Measurements from ENCODE around the gene MAML3.

Gene MAML3

DNA sequence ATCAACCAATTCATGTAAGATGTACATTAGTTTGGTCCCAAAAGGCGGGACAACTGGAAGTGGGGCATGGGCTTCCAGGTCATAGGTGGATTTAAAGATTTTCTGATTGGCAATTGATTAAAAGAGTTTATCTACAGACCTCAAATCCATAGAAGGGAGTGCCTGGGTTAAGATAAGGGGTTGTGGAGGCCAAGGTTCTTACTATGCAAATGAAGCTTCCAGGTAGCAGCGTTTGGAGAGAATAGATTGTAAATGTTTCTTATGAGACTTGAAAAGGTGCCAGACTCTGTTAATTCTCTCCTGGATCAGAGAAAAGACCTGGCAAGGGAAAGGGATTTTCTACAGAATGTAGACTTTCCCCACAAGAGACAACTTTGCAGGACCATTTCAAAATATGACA, 485.9 kb downstream of the MAML3 start:
- no peak for DNase-seq
